Measurements from ENCODE around the gene CDH4.

The CDH4 gene

DNA sequence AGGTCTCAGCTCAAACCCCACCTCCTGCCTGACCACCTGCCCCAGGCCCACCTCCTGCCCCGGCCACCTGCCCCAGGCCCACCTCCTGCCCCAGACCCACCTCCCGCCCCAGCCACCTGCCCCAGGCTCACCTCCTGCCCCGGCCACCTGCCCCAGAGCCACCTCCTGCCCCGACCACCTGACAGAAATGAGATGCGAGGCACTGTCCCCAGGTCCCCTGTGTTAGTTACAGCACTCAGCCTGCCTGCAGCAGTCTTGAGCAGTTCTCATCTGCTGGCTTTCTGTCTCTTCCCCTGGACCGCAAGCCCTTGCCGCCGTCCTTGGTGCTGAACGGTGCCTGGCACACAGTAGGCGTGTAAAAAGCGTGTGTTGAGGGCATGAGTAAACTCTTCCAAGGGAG lies 79.5 kb downstream of the CDH4 start:
- DNase-seq = no peak

DNA sequence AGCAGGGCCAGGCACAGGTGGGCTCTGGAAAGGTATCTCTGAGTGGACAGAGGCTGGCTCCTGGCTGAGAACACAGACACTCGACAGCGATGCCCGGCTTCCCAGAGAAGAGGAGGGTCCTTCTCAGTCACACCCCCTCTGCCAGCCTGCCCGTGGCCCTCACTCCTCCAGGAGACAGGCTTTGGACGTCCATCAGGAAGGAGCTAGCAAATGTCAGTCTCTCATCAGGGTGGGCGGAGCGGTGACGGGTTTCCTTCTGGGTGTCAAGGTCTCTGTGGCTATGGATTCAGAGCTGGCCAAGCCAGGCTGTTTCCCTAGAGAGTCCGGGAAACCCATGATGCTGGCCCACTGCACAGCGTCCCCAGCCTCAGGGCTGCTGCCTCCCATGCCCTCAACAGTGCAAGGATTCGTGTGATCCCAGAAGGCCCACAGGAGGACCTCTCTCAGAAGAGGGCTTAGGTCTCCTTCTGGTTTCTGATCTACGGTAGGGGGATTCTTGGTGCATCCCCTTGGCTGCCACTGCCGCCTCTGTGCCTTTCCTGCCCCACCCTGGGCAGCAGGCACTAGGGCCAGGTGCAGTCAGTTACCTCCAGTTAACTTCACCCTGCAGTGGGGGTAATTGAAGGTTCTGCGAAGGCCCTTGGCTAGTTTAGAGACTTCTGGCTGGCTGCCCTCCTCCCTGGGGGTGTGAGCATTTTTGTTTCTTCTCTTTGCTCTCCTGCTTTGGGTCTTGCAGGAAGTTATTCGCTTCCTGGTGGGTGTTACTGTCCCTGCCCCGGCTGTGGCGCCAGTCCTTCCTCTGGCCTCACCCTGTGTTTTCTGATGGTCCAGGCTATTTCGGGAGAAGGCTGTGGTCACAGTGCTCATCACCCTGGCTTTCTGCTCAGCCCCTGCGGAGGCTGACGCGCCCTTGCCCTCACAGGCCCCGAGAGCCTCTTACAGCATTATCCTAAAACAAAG lies 80.2 kb downstream of the CDH4 start:
- no peak for DNase-seq

DNA sequence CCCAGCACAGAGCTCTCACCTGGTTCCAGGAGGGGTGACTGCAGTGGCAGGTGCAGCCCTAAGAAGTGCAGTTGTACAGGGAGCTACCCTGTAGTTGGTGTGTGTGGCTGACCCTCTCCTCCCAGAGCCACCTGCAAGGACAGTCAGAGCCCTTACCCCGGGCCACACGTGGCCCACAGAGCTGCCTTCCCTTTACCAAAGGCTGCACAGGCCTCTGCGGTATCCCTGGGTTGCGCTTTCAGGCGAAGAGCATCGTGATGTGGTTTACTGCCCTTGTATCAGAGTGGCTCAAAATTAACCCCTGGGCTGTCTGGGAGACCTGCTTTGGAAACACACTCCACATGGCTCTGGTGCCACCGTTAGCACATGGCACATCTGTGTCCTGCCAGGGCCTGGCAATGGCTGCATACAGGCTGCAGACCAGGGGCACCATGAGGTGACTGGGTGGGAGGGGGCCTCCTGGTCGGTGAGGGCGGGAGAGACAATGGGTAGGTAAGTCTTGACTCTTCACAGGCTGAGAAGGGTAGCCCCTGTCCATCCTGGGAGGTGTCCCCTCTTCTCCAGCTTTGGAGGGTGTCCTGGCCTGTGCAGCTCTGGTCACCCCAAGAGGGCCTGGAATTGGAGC lies 81.5 kb downstream of the CDH4 start:
- no peak for DNase-seq

DNA sequence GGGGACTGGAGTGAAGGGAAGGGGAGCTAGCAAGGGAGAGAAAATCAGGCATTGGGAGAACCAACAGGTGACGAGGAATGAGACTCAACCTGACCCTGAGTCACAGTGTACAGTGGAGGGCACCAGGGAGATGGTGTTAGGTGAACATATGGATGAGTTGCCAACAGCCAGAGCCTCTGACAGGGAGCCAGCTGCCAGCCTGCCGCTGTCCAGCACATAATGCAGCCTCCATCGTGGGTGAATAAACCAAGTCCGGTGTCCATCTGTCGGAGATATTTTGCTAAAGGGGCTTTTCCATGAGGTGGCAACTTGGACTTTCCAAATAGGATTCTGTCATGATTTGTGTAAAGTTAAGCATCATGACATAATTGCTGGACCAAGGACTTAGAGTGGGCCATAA lies 88.1 kb downstream of the CDH4 start:
- no peak for DNase-seq

DNA sequence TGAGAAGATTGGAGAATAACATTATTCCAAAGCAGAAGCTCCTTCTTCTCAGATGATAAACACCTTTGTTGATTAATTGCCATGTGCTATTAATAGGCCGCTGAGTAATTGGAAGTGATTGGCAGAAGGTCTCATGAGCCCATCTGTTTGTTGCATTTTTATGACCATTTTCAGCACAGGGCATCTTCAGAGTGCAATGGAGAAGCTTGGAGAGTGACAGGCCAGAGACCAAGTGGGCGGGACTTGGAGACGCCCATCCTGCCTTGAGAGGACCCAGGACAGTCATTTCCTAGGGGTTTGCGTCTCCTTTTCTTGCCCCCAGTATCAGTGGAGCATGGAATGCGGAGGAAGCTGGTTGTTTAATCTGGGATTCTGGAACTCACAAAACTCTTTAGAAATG lies 89.5 kb downstream of the CDH4 start:
- DNase-seq = no peak

DNA sequence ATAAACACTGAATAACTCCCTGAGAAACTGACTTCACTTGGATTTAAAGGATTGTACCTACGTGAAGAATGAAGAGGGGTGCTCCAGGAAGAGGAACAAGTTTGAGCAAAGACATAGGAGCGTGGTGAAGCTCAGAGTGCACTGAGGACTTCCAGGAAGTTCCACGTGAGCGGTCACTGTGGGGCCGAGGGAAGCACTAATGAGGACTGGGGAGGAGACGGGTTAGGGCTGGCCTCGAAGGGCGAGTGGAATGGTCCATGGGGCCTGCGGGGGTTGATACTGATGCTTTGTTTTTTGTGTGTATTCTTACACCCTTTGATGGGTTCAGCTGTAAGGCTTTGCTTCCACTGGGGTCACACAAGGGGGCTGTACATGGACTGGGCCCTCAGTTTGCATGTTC lies 91.9 kb downstream of the CDH4 start:
- DNase-seq = no peak

DNA sequence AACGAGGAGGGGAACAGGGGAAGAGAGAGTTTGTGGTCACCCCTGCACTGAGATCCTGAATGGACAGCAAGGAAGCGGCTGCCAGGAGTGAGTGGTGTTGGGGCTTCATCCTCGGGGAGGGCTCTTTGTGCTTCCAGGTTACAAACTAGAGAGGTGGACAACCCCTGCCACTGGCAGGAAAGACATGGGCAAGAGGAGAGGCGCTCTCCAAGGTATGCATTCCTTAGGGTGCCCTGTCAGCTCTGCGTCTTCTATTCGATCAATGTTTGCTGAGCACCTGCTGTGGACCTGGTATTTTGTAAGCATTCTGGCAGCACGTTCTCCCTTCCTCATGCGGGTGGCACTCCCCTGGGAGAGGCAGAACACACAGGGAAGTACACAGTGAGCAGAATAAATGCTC lies 93.6 kb downstream of the CDH4 start:
- DNase-seq = no peak

DNA sequence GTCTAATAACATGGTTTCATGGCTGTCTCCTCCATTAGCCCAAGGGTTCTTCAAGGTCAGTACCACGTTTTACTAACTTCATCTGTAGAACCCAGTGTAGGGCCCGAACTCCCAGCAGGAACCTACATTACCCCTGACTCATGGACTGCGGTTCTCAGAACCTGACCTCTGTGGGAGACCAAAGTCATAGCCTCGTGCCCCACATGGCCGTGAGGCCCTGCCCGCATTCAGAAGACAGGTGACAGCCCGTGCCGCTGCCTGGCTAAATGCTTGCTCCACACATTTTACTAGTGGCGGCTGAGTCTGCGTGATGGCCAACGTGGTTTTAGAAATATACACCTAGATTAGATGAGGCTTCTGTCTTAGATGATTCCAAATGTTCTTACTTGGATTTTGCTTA lies 94.9 kb downstream of the CDH4 start:
- DNase-seq = no peak

DNA sequence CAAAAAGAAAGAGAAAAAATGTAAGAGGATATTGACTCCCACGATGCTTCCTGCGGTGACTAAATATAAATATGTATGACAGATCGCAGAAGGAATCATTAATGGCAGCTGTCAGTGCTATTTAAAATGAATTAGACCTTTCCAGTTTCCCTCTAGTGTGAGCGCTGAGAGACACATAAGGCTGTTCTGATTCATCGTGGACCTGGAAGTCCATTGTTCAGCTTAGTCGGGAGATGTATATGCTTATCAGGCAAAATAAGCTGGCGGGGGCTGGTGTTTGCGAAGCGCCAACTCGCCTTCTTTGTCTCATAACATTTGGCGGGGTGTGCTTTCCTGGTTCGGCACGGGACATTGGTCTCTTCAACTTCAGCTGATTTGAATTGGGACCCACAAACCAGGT lies 95.4 kb downstream of the CDH4 start:
- no peak for DNase-seq

DNA sequence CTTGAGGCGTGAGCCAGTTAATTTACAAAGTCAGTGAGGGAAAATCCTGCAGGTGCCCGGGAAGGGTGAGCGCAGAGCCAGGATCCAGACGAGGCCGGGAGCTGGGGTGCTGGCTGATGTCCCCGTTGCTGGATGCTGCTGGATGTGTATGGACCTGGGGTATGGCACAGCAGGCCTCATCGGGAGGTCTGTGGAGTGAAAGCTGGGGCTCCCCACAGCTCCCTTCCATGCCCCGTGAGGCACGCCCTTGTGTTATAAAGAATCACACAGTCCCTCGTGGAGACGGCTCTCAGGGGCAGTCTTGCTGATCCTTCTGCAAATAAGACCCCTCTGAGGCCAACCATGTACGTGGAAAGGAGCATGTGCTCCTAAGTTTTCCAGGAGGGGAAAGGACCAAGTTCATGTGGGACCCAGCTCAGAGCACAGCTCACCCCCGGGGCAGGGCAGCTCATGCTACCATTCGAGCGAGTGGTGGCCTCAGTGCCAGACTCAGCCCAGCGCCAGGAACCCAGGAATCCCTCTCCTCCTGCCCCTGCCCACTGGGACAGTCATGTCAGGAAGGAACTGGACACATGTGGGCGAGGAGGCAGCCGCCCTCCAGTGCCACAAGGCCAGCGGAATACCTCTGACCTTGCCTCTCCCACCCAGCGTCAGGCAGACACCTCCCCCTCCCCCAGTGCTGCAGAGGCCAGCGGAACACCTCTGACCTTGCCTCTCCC lies 97.5 kb downstream of the CDH4 start:
- no peak for DNase-seq

DNA sequence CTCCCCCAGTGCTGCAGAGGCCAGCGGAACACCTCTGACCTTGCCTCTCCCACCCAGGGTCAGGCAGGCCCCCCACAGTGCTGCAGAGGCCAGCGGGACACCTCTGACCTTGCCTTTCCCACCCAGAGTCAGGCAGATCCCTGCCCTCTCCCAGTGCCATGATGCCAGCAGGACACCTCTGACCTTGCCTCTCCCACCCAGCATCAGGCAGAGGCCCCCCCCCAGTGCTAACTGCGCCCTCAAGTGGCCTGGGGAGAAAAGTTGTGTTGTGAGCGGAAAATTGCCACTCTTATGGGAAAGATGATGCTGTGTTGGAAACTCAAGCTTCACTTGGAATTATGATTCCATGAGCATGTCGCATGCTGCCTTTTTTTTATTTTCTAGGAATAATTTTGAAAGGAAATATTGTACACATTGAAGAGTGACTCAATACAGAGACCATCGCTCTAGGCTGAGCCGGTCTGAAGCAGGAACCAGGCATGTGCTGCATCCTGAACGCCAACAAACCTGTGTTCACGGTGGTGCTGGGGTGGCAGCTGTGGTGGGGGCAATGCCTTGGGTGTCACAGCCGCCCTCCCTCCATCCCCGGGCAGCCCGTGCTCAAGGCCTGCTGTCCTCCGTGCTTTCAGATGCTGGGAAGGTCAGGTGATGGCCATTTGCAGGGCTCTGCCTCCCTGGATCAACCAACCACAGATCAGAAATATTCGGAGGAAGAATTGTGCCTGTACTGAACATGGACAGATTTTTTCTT lies 98.6 kb downstream of the CDH4 start:
- no peak for DNase-seq

DNA sequence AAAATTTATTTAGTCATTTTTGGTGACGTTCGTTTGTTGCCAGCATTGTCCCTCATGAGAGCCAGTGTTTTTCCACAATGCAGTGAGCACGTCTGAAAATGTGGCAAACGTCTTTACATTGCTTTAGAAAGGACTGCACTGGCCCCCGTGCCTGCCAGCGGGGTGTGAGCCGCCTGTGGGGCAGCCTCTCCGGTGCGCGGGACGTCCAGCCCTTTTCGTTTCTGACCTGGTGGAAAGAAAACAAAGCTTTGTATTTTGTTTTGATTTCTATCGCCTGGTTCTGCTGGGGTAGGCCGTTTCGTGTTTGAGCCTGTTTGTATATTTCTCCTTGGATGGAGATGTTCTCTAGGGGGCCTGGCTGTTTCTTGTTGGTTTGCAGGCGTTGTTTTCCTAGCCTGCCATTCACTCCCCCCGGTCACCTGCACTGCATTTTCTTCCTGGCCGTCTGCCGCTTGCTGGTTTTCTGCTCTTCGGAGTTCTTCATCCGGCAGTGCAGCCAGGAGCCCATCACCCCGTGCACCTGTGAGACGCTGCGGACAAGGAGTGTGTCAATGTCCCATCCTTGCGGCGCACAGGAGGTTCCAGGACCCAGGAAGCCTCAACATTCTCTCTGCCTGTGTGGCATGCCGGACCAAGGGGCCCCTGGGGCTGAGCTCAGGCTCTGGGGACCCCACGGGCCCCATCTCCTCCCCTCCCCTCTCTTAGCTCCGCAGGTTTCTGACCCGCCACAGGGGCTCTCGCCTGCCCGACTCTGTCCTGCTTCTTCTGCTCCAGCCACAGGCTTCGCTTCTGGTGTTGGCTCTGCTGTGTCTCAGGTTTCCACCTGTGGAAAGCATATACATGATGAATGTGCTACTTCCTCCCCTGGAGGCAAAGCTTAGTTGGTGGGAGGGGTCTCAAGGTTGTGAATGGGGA lies 100.5 kb downstream of the CDH4 start:
- DNase-seq = no peak

DNA sequence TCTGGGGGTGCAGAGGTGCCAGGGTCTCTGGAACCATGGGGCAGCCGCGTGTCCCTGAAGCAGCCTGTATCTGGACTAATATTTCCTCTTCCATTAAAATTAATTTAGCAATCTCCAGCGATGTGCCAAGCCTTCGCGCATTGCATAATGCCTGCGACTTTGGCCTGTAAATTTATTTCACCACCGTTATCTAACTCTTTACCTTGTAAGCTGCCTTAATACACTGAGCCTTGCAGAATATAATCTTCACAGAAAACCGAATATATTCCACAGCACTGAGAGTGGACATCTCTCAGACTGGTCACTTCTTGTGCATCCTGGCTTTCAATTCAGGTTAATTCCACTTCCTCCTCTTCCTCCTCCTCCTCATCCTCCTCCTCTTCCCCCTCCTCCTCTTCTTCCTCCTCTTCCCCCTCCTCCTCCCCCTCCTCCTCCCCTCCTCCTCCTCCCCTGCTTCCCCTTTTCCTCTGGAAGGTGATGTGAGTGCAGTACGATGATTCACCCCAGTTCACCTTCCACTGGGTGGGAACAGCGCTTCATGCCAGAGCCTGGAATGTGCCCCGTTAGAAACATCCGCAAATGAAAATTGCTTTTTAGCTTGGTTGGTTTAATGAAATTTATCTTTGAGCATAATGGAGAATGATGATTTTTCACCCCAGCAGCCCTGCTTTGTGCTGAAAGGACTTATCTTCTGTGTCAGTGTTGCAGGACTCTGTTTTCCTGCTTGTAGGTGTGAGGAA lies 101.4 kb downstream of the CDH4 start:
- DNase-seq = no peak

DNA sequence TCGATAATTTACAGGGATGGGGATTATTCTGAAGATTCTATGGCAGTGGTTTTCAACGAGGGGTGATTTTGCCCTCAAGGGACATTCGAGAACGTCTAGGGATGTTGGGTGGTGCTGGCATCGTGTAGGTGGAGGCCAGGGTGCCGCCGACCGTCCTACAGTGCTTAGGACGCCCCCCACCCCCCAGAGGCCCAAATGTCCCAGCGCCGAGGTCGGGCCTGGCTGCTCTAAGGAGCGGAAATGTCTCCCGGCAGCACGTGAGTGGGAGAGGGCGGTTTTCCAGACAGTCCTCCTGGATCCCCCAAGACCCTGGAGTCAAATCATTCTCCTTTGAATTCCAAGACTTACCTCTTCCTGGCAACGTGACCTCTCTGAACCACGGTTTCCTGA lies 101.9 kb downstream of the CDH4 start:
- DNase-seq = no peak

DNA sequence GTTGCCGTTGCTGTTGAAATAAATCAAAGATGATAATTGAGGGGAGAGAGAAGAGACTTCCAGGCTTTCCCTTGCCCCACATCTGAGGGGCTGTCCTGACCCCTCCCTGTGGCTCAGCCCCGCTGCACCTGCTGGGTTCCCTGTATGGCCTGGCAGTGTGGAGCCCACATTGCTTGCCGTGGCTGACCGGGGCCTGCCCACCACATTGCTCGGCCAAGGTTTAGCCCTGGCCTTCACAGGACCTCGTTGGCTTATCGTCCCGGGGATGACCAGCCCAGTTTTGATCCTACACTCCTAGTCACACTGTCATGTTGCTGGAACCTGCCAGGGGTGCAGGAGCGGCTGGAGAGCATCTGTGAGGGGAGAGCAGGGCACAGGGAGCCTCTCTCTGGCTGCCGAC lies 102.4 kb downstream of the CDH4 start:
- no peak for DNase-seq

DNA sequence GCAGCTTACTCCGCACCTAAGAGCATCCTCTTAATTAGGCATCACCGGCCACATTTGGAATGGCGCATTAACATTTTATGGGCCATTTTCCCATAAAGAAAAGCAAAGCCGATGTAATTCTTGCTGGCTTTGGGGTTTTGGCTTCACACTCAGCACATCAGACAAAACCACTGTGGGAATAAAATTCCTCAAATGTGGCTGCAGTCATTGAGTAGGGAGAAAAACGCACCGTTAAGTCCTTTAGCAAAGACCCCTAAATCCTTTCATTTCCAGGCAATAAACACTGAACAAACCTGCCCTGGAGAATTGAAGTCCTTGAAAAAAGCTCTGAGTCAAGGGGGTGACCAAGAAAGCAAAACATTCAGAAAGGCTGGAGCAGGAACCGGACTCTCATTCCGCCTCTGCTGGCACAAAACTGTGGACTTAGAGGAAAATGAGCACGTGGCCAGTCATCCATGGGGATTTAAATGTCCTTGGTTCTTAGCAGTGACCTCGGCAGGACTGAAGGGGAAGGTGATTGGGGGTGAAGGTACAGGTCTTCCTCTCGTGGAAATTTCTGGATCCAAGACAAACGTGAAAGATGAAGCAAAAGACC lies 102.9 kb downstream of the CDH4 start:
- no peak for DNase-seq

DNA sequence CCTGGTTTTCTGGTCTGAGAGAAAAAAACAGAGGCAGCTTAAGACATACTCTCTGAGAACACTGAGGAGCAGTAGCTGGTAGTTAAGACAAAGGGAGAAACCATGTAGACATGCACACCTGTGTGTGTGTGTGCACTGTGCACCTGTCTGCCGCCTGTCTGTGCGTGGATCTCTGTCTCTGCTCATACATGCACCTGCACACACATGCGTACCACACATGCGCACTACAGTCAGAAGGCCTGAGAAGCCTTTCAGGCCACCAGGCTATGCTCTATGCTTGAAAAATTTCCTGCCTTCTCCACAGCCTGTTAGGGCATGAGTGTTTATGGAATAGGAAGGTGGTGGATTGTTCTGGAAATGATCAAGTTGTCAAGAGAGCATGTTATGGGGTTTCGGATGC lies 103.5 kb downstream of the CDH4 start:
- DNase-seq = no peak

DNA sequence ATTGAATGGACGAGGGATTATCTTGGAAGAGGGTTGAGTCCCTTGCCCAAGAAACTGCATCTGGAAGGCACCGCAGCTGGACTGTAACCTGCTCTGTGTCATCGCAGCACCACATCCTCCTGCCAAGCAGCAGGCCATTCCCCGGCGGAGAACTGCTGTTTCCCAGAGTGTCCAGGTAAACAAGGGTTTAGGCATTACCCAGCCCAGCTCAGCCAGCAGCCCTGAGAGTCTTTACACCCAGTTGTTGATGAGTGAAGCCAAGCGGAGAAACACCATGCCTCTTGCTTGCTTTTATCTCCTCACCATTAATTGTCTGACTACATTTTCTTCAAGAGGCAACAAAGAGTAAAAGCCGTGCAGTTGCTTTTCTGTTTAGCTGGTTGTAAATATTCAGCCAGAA lies 104.1 kb downstream of the CDH4 start:
- no peak for DNase-seq

DNA sequence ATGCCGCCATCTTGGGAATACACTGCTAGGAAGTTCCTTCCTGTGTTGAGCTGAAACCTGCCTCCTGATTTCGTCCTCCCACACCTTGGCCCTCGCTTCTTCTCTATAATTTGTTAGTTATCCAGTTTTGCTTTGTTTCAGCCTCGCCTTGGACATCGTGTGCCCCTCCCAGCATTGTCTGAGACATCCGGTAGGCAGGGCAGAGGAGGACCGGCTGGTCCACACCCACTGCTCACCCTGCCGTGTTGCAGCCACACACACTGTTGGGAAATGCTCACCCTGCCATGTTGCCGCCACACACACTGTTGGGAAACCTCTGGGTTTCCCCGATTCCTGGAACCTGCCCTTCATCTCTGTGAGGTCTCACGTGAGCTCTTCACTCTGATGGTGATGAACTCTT lies 105.1 kb downstream of the CDH4 start:
- no peak for DNase-seq

DNA sequence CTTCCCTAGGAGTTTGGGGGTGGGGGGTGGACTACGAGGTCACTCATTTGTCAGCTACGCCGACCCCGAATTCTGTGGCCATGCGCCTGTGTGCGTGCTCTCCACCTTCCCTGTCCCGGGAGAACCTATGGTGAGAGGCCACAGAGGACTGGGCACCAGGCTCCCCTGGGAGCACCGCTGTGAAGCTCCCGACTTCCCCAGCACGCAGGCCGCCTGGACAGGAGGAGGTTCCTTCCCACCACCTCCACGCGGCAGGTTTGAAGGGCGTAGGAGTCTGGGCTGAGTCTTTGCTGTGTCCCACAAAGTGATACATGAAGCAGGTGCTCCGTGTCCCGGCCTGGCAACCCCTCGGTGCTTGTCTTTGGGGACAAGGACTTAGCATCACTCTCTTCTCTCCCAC lies 107.2 kb downstream of the CDH4 start:
- DNase-seq = no peak

DNA sequence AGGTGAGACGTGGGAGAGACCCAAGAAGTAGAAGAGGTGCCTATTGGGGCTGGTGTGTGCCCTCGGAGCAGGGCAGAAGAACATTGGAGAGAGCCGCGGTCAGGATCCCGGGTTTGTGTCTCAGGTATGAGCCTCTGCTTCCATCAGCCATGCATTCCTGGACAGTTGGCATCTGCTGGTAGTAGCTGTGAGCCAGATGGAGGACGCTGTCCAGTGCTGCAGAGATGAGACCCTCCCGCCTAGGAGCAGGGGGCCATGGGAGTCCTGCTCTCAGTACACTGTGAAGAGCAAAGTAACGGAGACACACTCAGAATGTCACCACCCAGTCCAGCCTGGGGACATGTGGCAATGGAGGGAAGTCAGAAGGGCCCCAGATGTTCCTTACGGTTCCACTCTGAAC lies 108.2 kb downstream of the CDH4 start:
- DNase-seq = no peak
